ENCODE data around the gene HTD2.
"Not testable (repeated sequence)": the region's sequence is repeated elsewhere in the genome, so short reads cannot be mapped to it uniquely, and the experiment has no call there.

Gene HTD2

DNA sequence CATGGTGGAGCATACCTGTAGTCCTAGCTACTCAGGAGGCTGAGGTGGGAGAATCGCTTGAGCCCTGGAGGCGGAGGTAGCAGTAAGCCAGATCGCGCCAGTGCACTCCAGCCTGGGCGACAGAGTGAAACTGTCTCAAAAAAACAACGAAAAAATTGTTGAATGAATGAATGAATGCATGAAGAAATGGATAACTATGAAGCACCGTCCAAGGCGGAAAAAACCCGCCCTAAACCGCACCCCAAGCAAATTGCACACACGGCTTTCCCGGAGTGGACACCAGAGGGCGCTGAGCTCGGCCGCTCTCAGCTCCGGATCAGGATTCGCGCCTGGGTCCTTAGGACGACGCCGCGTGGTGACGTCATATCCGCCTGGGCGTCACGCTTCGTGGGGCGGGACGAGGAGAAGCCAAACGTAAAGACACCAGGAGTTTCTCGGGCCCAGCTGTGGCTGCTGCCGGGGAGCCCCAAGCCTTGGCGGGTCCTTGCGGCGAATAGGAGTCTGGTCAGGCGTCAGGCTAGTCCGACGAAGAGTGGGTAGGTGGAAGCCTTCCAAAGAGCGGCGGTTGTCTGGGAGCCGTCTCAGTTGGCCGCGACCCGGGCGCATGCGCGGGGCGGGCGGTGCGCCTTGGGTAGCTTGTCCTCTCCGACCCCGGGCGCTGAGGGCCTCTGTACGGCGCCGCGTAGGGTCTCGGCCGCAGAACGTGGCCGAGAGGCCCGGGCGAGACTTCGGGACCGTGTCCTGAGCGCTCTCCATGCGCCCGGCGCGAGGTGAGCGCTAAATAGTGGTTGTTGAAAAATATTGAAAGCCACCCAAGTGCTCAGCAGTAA lies at the start of gene HTD2, which contains the start of gene RPP14:
TSS of gene HTD2 (plus strand) at position 639 of the 830 bp plus-strand sequence. CDS start 11,094 bp downstream, outside the sequence.
TSS of gene RPP14 (plus strand) at position 364 of the 830 bp plus-strand sequence. CDS start 4,085 bp downstream, outside the sequence.
- DNase-seq, result peak; percentile 99

DNA sequence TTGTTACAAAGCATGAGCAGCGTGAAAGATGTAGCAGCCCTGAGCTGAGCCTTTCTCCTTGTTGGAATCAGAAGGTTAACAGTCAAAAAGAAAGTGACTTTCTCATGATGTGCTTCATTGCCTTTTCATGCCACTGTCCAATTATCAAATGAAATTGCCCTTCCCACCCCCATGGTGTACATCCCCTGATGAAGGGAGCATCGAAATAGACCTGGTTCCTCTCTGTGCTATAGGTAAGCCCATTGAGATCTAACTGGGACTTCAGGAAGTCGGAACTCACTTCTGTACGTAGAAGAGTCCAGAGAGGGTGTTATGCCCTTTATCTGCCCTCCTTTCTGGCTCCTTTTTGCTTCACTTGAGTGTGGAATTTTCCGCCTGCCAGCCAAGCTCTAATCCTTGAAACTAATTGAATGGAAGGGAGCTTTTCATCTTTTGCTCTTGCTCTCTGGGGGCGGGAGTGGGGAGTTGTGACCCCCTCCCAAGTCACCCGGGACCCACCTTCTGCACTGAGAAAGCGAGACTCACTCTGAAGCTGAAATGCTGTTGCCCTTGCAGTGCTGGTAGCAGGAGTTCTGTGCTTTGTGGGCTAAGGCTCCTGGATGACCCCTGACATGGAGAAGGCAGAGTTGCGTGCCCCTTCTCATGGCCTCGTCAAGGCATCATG lies 47.8 kb upstream of the HTD2 start:
- DNase-seq, result no peak

DNA sequence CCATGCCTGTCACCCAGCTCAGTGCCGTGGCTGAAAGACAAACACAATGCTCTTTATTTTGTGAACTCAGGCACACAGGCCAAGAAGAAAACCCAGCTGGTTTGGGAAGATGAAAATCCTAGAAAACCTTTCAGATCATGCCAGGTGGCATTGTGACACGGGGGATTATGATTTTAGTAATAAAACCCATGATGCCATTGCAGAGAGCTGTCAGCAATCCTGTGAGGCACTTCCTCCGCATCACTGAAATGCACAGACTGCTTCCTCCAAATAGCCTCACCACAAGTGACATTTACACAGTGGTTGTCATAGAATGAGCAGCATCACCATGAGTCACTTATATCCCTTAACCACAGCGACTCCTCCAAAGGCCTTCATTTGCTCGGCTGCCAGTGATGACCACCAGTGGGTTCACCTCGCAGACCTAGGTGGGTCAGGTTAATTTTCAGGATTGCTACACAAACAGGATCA lies 46.0 kb upstream of the HTD2 start:
- DNase-seq, result no peak

DNA sequence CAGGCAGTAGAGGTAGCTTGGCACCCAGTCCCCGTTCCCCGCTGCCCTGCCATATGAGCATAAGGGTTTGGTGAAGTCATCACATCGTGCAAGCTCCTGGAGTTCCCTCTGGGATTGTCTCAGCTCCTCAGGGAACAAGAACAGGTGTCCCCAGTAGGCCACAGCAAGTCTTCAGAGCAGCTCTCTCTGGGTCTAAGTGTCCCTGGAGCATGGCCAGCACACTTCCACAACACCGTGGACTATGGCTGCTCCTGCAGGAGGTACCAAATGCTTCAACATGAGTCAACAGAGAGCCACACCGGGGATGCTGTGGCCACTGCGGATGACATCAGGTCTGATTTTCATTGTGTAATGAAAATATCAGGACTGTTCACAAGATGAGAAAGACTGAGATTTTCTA lies 45.6 kb upstream of the HTD2 start:
- DNase-seq, result no peak

DNA sequence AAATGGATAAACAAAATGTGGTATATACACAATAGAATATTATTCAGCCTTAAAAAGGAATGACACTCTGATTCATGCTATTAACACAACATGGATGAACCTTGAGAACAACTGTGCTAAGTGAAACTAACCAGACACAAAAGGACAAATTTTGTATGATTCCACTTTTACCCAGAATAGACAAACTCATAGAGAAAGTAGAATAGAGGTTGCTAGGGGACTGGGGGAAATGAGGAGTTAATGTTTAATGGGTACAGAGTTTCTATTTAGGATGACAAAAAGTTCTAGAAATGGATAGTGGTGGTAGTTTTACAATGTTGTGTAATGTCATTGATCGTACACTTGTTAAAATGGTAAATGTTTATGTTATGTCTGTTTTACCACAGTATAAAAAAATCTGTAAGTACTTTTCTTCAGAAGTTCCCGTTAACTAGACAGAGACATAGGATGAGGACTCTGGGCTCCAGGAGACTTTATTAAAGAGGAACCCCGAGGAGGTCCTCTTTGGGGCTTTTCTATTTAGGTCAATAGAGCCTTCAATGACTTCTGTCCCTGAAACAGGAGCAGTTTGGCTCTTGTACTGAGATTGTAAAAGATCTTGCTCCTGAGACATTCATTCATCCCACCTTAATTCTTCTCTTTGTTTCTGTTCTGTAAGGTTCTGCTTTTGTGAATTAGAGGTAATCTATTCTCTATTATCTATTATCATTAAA lies 44.2 kb upstream of the HTD2 start:
- no peak for DNase-seq

DNA sequence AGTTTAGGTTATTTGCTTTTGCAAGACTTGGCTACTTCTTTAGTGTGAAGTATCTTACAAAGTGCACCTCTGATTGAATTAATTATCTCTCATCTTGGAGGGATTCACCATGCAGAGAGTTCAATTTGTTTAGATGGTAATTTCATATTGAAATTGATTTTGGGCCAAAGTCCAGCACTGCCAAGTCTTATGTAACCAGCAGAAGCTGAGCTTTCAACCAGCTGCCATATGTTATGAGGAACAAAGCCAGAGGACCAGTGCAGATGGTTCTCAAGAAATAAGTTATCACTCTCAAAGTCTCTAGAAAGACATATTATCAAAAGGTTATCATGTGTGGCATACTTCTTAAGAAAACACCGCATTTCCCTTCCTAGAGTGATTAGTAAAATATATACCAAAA lies 39.7 kb upstream of the HTD2 start:
- no peak for DNase-seq

DNA sequence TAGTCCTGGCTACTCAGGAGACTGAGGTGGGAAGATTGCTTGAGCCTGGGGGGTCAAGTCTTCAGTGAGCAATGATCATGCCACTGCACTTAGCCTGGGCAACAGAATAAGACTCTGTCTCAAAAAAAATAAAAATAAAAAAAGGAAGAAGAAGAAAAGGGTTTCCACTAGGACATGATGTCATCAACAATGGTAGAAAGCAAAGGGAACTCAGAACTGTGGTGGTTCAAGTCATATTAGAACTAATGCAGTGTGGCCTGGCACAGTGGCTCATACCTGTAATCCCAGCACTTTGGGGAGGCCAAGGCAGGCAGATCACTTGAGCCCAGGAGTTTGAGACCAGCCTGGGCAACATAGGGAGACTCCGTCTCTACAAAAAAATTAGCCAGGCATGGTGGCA lies 38.8 kb upstream of the HTD2 start:
- DNase-seq, result not testable (repeated sequence)

DNA sequence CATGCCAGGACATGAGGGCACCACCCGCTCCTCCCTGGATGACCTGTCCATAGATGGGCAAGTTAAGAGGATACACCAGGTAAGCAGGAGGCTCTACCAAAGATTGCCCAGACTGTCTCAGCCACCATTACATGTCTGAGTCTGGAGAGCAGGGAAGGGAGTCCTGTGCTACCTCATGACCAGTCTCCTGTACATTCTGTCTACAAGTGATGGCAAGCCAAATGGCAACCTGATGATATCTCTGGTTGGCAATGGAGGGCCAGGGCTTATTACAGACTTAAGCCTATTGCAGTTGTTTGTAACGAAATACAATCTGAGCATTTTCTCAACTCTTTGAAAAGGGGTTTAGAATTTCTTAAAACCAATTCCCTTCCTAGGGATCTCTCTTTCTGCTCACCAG lies 37.0 kb upstream of the HTD2 start:
- no peak for DNase-seq

DNA sequence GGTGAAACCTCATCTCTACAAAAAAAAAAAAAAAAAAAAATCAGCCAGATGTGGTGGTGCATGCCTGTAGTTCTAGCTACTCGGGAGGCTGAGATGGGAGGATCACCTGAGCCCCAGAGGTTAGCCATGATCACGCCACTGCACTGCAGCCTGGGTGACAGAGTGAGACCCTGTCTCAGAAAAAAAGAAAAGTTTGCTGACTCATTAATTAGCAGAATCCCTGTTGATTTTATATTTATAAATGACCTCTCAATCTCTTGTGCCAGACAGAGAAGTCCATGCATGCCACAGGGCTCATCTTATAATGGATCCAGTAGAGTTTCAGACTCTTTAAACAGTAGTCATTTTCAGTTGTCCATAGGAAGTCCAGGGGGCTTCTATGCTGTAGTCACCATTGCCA lies 35.8 kb upstream of the HTD2 start:
- no peak for DNase-seq

DNA sequence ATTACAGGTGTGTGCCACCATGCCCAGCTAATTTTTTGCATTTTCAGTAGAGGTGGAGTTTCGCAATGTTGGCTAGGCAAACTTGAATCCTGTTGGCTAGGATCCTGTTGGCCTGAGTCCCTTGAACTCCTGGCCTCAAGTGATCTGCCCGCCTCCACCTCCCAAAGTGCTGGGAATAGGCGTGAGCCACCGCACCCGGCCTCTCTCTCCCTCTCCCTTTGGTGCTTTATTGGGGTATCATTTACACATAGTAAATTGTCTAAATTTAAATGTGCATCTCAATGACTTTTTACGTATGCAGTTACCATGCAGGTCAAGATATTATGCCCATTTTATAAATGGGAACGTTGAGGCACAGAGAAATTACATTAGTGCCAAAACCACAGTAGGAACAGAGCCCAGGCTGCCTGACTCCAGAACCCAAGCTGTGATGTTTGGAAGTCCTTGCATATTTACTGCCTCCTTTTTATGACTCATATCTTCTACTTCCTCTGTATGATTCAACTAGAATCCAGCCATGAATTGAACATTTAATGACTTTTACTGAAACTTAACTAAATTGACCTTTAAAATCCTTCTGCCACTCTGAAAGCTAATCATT lies 34.3 kb upstream of the HTD2 start:
- DNase-seq, result no peak

DNA sequence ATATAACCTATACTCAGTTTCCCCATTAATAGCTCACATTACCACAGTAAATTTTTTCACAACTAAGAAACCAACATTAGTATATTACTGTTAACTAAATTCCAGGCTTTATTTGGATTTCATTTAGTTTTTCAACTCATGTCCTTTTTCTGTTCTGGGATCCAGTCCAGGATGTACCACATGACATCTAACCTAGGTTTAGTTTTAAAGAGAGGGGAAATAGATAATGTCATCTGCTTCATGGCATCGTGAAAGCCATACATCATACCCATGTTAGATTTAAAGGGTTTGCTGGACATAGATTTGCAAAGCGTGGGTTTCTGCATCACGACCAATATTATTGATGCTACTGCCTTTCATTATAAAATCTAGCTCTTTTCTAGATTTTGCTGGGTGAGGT lies 33.4 kb upstream of the HTD2 start:
- no peak for DNase-seq

DNA sequence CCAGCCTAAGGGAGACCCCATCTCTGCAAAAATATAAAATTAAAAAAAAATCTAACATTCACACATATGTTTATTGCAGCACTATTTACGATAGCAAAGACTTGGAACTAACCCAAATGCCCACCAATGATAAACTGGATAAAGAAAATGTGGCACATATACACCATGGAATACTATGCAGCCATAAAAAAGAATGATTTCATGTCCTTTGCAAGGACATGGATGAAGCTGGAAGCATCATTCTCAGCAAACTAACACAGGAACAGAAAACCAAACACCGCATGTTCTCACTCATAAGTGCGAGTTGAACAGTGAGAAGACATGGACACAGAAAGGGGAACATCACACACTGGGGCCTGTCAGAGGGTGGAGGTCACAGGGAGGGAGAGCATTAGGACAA lies 33.0 kb upstream of the HTD2 start:
- DNase-seq, result not testable (repeated sequence)

DNA sequence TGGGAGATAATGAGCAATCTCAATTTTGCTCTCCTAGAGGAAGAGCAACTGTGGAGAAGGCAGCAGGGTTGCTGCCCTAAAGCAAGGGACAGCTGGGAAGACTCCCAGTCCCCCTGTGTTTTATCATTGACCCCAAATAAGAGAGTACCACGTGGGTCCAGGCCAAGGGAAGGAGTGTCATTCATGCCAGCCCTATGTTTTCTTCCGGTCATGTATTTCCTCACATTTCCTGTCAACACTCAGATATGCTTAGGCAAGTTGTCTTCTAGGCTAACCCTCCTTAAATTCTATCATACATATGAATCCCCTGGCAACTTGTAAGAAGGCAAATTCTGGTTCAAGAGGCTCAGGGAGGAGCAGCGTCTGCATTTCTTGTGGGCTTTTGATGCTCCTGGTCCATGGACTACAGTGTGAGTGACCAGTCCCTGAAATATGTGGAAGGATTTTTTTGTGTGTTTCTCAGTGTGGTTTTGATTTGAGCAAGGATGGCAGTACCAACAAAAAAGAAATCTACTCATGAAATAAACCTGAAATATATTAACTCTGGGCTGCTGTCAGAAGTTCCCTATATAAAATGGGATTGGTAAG lies 32.2 kb upstream of the HTD2 start:
- DNase-seq, result no peak

DNA sequence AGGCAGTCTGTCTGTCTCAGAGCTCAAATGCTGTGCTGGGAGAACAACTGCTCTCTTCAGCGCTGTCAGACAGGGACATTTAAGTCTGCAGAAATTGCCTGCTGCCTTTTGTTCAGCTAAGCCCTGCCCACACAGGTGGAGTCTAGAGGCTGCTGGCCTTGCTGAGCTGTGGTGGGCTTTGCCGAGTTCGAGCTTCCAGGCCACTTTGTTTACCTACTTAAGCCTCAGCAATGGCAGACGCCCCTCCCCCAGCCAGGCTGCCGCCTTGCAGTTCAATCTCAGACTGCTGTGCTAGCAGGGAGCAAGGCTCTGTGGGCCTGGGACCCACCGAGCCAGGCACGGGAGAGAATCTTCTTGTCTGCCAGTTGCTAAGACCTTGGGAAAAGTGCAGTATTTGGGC lies 25.3 kb upstream of the HTD2 start:
- no peak for DNase-seq

DNA sequence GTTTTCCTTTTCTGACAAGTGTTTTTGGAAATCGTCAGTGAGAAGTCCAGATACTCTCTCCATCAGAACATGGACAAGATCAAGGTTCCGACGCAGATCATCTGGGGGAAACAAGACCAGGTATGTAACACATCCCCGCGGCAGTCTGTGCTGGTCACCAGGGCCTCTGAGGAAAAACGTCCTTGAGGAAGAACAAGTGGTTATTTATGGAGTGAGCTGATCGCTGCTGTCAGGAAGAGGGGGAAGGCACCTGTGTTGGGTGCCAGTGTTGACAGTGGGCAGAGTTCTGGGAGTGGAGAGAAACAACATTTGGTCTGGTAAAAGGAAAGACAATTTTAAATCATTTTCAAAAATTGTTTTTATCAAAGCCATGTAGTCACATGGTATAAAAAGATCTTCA lies 21.0 kb upstream of the HTD2 start:
- DNase-seq, result no peak

DNA sequence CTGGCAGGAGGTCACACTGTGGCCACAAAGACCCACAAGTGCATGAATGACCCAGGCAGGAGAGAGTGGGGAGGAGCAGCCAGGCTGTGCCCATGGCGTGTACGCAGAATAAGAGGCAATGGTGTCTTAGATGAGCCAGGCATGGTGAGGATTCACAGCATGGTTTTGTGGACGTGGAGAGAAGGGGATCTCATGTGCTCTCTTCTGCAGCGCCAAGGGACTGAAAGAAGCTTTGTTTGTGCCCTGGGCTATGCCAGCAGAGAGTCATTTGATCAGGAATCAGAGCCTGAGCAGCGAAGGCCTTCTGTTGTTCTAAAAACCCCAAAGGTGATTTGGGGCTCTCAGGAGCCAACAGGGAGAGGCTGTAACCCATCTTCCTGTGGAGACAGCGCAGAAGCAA lies 19.0 kb upstream of the HTD2 start:
- DNase-seq, result no peak

DNA sequence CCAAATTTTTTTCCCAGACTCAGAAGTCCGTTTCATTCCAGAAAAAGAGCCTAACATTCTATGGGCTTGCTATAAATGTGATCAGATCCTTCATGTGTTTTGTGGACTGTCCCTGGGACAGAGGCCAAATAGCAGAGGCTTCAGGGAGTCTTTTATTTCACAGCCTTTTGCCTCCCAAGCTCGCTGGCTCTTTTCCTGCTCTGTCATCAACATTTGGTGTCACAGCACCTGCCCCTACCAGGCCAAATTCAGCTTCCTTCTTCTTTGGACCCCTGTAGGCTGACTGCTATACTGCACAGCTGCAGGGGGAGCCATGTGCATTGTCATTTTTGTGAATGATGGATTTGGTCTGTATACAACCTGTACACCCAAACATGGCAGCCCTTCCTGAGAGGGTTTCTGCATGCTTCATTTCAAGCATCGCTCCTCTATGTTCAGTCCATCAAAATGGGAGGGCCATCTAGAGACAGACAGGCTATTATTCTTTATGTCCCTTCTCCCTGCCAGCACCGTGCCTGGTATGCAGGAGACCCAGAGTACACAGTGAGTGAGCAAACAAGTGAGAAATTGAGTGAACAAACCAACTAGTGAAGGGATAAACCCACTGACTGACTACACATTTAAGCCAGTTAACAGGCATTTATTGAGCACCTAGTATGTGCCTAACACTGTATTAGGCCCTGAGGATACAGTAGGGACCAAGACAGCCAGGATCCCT lies 18.1 kb upstream of the HTD2 start:
- no peak for DNase-seq

DNA sequence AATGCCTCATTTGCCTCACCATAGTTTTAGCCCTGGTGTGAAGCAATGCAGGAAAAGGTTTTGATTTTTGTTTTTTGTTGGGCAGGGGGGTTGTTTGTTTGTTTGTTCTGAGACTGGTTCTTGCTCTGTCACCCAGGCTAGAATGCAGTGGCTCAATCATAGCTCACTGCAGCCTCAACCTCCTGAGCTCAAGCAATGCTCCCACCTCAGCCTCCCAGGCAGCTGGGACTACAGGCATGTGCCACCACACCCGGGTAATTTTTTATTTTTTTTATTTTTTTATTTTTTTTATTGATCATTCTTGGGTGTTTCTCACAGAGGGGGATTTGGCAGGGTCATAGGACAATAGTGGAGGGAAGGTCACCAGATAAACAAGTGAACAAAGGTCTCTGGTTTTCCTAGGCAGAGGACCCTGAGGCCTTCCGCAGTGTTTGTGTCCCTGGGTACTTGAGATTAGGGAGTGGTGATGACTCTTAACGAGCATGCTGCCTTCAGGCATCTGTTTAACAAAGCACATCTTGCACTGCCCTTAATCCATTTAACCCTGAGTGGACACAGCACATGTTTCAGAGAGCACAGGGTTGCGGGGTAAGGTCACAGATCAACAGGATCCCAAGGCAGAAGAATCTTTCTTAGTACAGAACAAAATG lies 17.2 kb upstream of the HTD2 start:
- DNase-seq, result not testable (repeated sequence)

DNA sequence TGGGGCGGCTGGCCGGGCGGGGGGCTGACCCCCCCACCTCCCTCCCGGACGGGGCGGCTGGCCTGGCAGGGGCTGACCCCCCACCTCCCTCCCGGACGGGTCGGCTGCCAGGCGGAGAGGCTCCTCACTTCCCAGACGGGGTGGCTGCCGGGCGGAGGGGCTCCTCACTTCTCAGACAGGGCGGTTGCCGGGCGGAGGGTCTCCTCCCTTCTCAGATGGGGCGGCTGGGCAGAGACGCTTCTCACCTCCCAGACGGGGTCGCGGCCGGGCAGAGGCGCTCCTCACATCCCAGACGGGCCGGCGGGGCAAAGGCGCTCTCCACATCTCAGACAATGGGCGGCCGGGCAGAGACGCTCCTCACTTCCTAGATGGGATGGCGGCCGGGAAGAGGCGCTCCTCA lies 15.9 kb upstream of the HTD2 start:
- not testable (repeated sequence) for DNase-seq

DNA sequence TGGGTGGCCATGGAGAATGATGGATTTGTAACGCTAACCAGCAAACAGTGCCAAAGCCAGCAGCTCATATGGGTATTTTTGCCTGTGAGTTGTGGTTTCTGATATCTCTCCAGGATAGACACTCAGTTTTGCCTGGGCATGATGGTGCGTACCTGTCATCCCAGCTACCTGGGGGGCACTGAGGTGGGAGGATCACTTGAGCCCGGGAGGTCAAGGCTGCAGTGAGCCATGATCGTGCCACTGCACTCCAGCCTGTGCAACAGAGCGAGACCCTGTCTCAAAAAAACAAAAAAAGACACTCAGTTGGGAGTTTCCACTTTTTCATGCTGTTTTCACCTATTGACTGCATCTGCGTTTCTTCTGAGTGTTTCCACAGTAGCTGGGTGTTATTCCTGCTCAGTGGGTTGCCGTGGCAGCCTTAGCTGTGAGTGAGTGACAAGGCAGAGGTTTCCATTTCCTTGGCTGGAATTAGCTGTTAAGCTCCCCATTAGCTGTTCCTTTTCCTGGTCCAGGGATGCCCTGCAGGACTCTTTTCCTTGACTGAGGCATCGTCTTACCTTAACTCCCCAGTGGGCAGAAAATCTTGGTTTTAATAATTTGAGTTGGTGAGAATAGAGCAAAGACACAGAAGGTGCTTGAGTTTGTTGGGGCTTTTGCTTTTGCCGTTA lies 14.5 kb upstream of the HTD2 start:
- no peak for DNase-seq

DNA sequence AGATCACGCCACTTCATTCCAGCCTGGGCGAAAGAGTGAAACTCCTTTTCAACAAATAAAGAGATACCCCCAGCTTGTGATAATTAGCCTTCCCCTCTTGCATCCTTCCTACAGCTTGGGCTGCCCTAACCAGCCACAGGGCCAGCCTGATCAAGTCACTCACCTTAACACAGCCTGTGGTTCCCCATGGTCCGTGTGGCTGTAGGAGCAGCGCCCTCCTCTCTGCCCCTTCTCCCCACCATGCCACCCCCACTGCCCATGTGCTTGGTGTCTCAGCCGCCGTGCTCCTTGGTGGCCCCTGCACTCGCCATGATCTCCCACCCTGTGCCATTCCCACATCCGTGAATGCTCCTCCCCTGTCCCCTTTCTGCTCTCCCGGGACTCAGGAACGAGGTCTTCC lies 13.5 kb upstream of the HTD2 start:
- DNase-seq, result no peak

All from activated CD4-positive, alpha-beta T cell treated with anti-CD3 and anti-CD28 coated beads for 1 hour (primary cell).